Stimulated activated CD4-positive, alpha-beta T cell treated with anti-CD3 and anti-CD28 coated beads, TNF-alpha, amount 100 ng/mL, for 24 hours (primary cell): ENCODE data around the gene DHRS1.

Experiments
- DNase-seq, 3 experiments: peaks; one replicate each; pipeline ENCODE4 v3.0.0-alpha.2; 2020; ENCODE audit warnings: low read depth in 3 of 3

Gene DHRS1

DNA sequence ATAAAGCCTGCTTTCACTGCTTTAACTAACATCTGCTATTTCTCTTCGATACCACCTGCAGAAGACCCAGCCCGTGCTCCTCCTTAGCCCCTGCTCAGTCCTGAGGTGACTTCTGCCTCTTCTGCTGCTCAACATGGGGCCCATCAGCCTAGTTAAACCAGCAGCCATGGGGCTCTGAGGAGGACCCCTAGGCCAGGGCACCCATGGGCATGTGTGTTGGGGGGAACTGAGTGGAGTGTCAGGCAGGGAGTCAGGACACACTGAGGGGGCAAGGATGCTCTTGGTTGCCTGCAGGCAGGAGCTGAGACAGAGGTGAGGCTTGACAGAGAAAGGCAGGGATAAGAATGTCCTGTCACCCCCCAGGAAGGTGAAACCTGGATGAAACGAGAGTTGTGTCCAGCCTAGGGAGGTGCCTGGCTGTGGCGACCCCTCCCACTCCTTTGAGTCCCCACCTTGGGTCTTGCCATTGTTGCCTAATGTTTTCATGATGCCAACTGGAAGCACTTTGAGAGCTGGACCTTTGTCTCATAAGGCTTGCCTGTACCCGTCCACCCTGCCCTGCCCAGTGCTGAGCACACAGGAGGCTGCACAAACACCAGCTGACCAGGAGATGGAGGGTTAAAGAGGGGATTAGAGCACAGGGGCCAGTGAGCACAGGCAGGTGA lies 15.7 kb downstream of the DHRS1 start:
- DNase-seq = no peak

- DNase-seq = no peak
Observed at GRCh38 chr14:24282736-24283135, 16.8 kb downstream of the DHRS1 start.

- DNase-seq = no peak
Observed at GRCh38 chr14:24281636-24282035, 17.9 kb downstream of the DHRS1 start.

DNA sequence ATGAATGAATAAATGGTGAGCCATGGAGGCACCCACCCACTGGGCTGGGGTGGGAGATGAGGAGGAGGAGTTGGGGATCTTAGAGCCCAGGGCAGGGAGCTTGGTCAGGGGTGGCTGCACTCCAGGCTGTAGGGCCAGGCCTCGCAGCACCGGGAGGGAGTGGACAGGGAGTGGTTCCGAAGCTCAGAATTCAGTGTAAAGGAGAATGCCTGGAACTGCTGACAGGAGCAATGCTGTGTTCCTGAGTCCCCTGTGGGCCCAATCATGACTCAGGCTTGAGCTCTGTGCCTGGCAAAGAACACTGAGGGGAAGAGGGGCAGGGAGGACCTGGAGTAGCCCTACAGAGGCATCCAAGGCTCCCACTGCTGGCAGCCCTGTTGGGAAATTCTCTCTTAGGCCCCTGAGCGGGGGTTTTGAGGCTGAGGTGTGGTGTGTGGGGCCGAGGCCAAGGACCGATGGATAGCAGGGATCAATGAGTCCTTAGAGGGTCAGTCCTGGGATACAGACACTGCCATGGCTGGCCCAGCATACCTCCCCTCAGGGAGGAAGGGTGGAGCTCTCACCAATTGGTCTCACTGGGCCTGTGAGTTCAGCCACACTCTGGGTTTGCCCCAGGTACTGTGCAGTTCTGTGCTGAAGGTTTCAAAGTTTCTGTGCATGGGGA lies 18.7 kb downstream of the DHRS1 start:
- no peak for DNase-seq

DNA sequence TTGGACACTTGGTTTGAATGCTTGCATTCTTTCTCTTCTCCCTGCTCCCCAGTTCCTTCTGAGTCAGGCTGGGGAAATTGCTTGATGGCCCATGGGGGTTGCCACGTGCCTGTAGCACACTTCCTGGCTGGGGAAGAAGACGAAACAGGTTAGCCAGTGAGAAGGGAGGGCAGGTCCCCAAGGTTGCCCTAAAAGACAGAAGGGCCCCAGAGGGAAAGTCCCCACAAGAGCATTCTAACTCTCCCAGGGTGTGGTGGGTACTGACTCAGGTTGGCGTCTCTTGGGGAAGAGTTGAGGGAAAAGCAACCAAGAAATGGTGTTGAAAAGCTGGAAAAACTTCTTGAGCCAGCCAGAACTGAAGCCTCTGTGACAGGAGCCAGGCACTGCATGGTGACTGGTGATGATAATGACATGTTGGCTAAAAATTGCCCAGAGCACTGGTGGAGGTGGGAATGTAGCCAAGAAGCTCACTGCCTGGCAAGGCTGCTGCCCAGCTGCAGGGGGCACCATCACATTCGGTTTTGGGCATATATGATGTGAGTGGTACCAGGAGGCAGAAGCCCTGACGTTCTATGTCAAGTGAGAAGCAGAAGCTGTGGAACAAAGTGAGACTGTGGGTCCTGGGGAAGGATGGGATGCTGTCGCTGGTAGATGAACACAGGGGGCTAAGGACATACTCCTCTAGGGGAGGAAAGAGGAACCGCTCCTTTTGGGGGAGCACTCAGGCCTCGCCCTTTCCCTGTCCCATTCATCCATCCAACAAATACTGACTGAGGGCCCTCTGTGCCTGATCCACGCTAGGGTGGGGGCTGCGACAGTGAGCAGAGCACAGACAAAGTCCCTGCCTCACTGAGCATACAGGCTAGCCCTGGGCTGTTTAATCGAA lies 20.0 kb downstream of the DHRS1 start:
- DNase-seq = peak in 2 of 3 experiments; percentile 39 to 61

- DNase-seq = no peak
Observed at GRCh38 chr14:24278424-24278823, 21.2 kb downstream of the DHRS1 start.

DNA sequence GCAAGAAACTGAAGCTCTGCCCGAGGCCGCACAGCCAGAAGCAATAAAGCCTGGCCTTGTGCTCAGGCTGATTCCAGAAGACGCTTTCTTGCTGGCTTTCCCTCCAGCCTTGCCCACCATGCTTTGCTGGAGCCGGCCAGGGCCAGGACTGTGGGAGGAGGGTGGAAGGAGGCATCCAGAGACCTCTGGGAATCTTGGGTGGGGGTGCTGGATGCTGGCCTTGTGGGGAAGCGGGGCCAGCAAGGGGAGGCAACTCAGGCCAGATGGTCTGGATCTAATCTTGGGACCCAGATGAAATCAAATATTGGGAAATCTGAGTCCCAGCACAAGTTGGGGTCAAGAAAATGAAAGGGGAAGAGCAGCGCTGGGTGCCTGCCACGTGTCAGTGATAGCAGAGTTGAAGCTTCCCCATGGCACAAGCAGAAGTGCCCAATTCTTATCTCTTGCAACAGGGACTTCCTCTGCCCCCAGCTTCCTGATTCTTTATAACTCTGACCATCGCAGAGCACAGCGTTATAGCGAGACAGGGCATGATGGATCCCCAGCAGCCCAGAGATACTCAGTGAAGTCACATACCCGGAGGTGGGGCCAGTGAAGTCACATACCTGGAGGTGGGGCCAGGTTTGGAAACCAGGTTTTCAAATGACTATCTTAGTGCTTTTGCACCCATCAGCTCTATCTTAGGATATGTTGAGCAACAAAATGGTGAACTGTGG lies 21.8 kb downstream of the DHRS1 start:
- DNase-seq = no peak

- DNase-seq = no peak
Observed at GRCh38 chr14:24277071-24277470, 22.5 kb downstream of the DHRS1 start.

DNA sequence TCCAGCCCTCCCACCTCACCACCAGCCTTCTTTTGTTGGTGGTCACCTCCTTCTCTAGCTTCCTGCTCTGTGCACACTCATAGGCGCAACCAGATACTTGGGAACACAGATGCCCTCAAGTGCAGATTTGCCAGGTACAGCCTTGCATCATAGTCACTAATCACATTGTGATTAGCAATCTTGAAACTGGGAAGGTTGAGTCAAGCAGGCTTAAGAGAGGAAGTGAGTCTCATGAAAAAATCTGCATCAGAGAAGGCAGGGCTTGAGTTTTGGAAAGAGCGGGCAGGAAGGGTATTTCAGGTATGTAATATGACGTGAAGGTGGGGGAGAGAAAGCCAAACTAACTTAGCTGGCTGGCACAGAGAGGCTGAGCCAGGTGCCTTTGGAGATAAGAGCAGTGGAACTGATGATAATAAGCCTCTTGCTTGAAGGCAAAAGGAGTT lies 25.5 kb downstream of the DHRS1 start:
- peak; percentile 33 to 43 (median 41) for DNase-seq

- DNase-seq = no peak
Observed at GRCh38 chr14:24273422-24273998, 26.1 kb downstream of the DHRS1 start.

DNA sequence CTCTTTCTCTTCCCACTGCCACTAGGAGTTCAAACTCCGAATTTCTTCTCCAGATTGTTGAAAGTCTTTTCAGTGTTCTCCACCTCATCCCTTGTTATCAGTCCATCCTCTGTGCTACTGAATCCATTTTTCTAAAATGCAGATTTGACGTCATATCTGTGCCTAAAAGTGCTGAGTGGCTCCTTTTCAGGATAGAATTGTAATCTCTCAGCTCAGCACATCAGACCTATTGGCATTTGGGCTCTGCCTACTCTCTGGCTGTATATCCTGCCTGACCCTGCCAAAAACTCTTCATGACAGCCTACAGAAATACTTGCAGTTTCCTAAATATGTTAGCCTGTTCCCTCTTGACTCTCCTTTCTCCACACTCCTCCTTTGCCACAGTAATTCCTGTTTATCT lies 27.1 kb downstream of the DHRS1 start:
- no peak for DNase-seq

DNA sequence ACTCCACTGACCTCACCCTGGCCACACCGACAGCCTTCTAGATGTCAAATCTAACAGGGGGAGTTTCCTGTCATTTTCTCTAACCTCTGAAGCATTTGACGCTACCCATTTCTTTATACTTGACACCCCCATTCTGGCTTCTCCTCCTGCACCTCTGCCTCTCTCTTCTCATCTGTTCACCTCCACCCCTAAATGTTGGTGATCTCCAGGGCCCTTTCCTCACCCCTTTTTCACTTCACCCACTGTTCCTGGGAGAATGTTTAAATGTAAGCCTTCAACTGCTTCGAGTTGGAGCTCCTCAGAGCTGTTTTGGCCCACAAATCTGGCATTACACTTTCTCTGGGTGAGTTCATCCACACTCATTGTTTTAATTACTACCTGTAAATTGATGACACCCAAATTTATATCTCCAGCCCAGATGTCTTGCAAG lies 27.7 kb downstream of the DHRS1 start:
- DNase-seq = no peak

DNA sequence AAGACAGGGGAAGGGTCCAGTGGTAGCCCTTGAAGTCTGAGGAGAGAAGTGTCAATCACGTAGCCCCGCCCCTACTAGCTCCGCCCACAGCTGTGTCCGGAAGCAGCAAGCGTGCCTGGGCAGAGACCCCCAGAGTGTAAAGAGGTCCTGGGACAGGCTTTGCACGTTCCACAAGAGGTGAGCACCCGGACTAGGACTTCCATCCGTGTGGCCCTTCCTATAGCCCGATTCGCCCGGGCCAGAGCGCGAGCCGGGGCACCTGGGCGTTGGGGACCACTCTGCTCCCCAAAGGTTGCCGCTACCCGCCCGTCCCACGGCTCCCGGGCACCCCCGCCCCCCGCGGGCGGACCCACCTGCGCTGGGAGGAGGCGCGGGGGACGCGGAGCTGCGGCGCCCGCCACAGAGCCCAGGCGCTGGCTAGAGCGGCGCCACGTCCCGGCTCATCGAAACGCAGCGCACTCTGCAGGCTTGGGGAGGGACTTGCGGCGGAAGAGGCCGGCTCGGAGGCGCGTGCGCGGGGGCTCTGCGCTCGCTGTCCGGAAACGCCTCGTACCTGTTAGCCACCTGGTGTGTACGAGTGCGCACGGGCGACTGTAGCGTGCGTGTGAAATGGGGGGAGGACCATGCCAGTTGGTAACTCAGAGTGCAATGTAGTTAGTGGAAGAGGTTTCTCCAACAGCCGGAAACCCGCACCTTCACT lies 28.3 kb downstream of the DHRS1 start, which contains the start of gene RABGGTA:
Gene RABGGTA, minus strand, starts transcription at position 464 of the 700 bp plus-strand sequence. CDS start 482 bp downstream, outside the sequence.
- peak; percentile 78 to 83 (median 78) for DNase-seq

- no peak for DNase-seq
Observed at GRCh38 chr14:24270537-24271133, 28.9 kb downstream of the DHRS1 start.

DNA sequence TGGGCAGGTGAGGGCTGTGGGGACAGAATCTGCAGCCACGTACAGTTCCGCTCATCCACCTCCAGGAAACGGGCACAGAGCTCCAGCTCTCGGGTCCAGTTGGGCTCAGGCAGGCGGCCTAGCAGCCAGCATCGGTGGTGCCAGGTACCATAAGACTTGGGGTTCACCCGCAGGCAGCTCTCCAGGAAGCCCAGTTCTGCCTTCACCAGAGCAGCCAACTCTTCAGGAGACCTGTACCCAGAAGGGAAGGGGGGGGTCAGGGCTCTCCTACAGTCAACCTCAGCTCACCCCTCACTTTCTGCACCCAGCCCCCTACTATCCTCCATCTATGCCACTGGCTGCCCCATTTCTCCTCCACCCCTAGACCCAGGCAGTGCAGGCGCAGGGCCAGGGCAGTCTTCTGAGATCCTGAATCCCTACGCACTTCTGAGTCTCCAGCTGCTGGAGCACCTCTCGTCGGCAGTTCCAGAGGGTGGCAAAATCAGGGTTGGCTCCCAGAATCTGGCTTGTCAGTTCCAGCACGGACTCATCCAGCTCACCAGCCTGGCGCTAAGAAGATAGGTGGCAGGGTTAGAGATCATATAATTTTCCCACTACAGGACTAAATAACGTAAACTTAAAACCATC lies 29.6 kb downstream of the DHRS1 start:
- DNase-seq = no peak

- DNase-seq = no peak
Observed at GRCh38 chr14:24269368-24269767, 30.2 kb downstream of the DHRS1 start.

- no peak for DNase-seq
Observed at GRCh38 chr14:24268225-24268624, 31.4 kb downstream of the DHRS1 start.

- no peak for DNase-seq
Observed at GRCh38 chr14:24267516-24267915, 32.1 kb downstream of the DHRS1 start.

DNA sequence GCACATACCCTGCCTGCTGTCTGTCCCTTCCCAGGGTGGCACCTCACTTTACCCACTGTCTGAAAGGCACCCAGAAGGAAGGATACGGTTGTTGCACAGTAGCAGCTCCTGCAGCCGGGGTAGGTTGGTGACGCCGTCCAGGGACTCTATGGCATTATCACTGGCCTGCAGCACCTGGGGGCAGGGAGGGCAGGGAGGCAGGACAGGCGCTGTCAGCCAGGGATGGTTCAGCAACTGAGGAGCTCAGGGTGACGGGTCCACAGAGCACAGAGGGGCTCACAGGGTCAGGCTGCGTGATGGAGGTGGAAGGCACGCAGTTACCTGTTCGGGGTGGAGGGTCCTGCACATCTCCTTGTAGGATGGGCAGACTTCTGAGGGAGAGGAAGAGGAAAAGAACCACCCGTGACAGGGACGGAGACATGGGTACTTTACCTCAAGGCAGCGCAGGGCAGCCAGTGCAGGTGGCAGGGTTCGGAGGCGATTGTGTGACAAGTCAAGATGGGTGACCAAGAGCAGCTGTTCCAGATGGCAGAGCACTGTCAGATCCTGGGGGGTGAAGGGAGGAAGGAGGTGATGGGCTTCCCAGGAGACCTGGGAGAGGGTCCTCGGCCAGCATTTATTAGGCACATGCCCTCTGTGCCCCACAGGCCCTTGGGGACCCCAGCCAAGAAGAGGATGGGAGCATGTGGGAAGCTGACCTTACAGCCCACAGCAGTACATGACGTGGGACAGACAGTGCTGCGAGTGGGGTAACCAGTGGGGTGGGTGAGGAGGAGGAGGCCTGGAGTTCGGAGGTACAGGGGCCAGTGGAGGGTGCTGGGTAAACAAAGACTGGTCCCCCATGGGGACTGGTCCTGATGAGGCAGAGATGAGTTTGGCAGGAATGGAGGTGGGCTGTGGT lies 33.0 kb downstream of the DHRS1 start:
- no peak for DNase-seq
